ENCODE results near the gene MACROD2.

DNA sequence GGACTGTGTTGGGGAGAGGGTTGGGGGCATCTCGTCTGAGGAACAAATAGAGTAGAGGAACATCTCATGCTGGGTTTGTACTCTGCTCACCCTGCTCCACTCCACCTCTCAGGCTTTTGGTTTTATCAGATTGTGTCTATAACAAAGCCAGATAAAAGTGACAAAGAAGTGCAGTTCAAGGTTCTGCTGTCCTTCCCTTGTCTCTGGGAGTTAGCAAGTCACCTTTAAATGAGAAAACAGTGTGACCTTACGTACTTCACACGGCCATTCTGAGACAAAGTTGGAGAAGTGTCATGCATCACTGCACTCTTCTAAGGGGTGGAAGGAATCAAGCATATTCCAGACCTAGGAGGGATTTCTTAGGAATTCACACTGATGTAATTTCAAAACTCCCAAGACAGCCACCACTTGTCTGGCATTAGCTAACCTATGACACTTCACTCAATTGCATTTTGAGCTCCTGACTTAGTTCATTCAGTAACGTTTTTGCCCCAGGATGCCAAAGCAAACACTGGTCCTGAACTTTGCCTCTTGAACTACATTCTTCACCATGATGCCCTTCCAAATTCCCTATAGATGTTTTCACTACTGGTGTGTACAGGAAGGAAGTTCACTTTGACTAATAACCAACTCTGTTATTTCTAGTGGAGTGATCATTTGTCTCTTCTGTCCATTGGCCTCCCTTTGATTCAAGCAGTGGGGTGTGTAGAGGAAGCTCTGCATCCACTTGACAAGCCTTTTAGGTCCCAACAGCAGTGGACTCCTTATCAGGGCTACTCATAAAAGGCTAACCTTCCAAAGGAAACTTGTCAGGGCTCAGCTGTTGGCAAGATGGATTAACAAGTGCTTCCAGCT, 989.7 kb downstream of the MACROD2 start:
- TF ChIP-seq EZH2 (IDR thresholded peaks at IDR 0.05; ENCODE audit: borderline replicate concordance, insufficient read depth, low read depth, low read length, poor library complexity, severe bottlenecking) (no peak), CTCF (IDR thresholded peaks at IDR 0.05) (no peak)
